H9 (cell line): Measurements from ENCODE around the gene CLEC4G. TPM values are rescaled to one million over a fixed set of nuclear protein-coding genes. Genes with fewer than 3 reads are reported as not detected.

ENCODE experiments used
- DNase-seq: peaks from one replicate; pipeline ENCODE4 v3.0.0-alpha.2; 2017
- H2AFZ ChIP-seq: one replicate; pipeline ENCODE4 v1.6.1; 2013; ENCODE audit warnings: mild to moderate bottlenecking, low read length, control low read depth, moderate library complexity
- H2AK5ac ChIP-seq: 2 replicates; pipeline ENCODE4 v1.6.1; 2013; ENCODE audit warnings: low read length, control low read depth, mixed read lengths; ENCODE audit not compliant: insufficient read length
- H2BK120ac ChIP-seq: one replicate; pipeline ENCODE4 v1.6.1; 2013; ENCODE audit warnings: low read depth, mild to moderate bottlenecking, low read length, control low read depth, inconsistent platforms; ENCODE audit not compliant: poor library complexity, severe bottlenecking
- H2BK12ac ChIP-seq: 2 replicates; pipeline ENCODE4 v1.6.1; 2013; ENCODE audit warnings: low read length, control low read depth, mixed read lengths, low read depth; ENCODE audit not compliant: insufficient read length
- H2BK15ac ChIP-seq: 2 replicates; pipeline ENCODE4 v1.6.1; 2013; ENCODE audit warnings: low read depth, low read length, control low read depth
- H2BK20ac ChIP-seq: one replicate; pipeline ENCODE4 v1.6.1; 2013; ENCODE audit warnings: low read depth, mild to moderate bottlenecking, low read length, control low read depth, inconsistent platforms; ENCODE audit not compliant: poor library complexity, severe bottlenecking
- H2BK5ac ChIP-seq: 2 replicates; pipeline ENCODE4 v1.6.1; 2013; ENCODE audit warnings: low read length, control low read depth, mixed read lengths; ENCODE audit not compliant: insufficient read length
- H3K14ac ChIP-seq: 2 replicates; pipeline ENCODE4 v1.6.1; 2013; ENCODE audit warnings: low read length, control low read depth; ENCODE audit not compliant: insufficient read depth
- H3K18ac ChIP-seq: 2 replicates; pipeline ENCODE4 v1.6.1; 2013; ENCODE audit warnings: low read depth, mild to moderate bottlenecking, mixed read lengths, low read length, control low read depth; ENCODE audit not compliant: insufficient read length
- H3K23ac ChIP-seq: 2 replicates; pipeline ENCODE4 v1.6.1; 2013; ENCODE audit warnings: low read length, control low read depth, mixed read lengths, low read depth; ENCODE audit not compliant: insufficient read length
- H3K23me2 ChIP-seq: 2 replicates; pipeline ENCODE4 v1.6.1; 2013; ENCODE audit warnings: low read depth, mild to moderate bottlenecking, mixed read lengths, low read length, control low read depth; ENCODE audit not compliant: insufficient read length, poor library complexity, severe bottlenecking
- H3K27ac ChIP-seq: 2 replicates; pipeline ENCODE4 v1.5.1; 2013; ENCODE audit warnings: low read length, control low read depth, mixed read lengths, low read depth; ENCODE audit not compliant: insufficient read length
- H3K27me3 ChIP-seq: 2 replicates; pipeline ENCODE4 v1.6.1; 2013; ENCODE audit warnings: low read length, control low read depth, inconsistent platforms; ENCODE audit not compliant: insufficient read depth
- H3K4ac ChIP-seq: 2 replicates; pipeline ENCODE4 v1.6.1; 2013; ENCODE audit warnings: low read depth, mild to moderate bottlenecking, control low read depth, inconsistent platforms, low read length, moderate library complexity
- H3K4me1 ChIP-seq: 2 replicates; pipeline ENCODE4 v1.6.1; 2013; ENCODE audit warnings: low read length, control low read depth, inconsistent platforms; ENCODE audit not compliant: insufficient read depth
- H3K4me2 ChIP-seq: 2 replicates; pipeline ENCODE4 v1.6.1; 2013; ENCODE audit warnings: low read length, control low read depth, mixed read lengths; ENCODE audit not compliant: insufficient read length, insufficient read depth
- H3K56ac ChIP-seq: 2 replicates; pipeline ENCODE4 v1.6.1; 2013; ENCODE audit warnings: low read depth, mild to moderate bottlenecking, mixed read lengths, low read length, control low read depth; ENCODE audit not compliant: insufficient read length
- H3K79me1 ChIP-seq: 2 replicates; pipeline ENCODE4 v1.6.1; 2013; ENCODE audit warnings: low read depth, mild to moderate bottlenecking, moderate library complexity, low read length, control low read depth, inconsistent platforms; ENCODE audit not compliant: insufficient read depth, poor library complexity, severe bottlenecking
- H3K79me2 ChIP-seq: 2 replicates; pipeline ENCODE4 v1.6.1; 2013; ENCODE audit warnings: low read length, control low read depth, inconsistent platforms; ENCODE audit not compliant: insufficient read depth
- H3K9ac ChIP-seq: 2 replicates; pipeline ENCODE4 v1.6.1; 2013; ENCODE audit warnings: low read length, control low read depth, mixed read lengths; ENCODE audit not compliant: insufficient read length; ENCODE audit errors: extremely low read depth
- H3K9me3 ChIP-seq: one replicate; pipeline ENCODE4 v1.6.1; 2013; ENCODE audit warnings: low read depth, low read length, inconsistent platforms; ENCODE audit not compliant: control insufficient read depth
- H3T11ph ChIP-seq: one replicate; pipeline ENCODE4 v1.6.1; 2013; ENCODE audit warnings: mild to moderate bottlenecking, low read length, control low read depth, inconsistent platforms
- H4K20me1 ChIP-seq: one replicate; pipeline ENCODE4 v1.6.1; 2013; ENCODE audit not compliant: control insufficient read depth, insufficient read length, insufficient read depth
- H4K5ac ChIP-seq: 2 replicates; pipeline ENCODE4 v1.6.1; 2013; ENCODE audit warnings: low read depth, mild to moderate bottlenecking, mixed read lengths, low read length, control low read depth; ENCODE audit not compliant: insufficient read length
- H4K8ac ChIP-seq: replicated peaks from 2 replicates; pipeline ENCODE4 v1.6.1; 2013; ENCODE audit warnings: low read length, control low read depth, mixed read lengths, low read depth; ENCODE audit not compliant: insufficient read length
- H4K91ac ChIP-seq: 2 replicates; pipeline ENCODE4 v1.6.1; 2013; ENCODE audit warnings: low read depth, mild to moderate bottlenecking, moderate library complexity, mixed read lengths, low read length, control low read depth; ENCODE audit not compliant: insufficient read length
- H3K27ac Mint-ChIP-seq, 3 experiments: 2 replicates in 2 of 3; 3 replicates in 1 of 3; pipeline ENCODE4 v1.8.0; 2020 to 2021; ENCODE audit warnings: mixed read lengths in 3 of 3, mild to moderate bottlenecking in 1 of 3, moderate library complexity in 1 of 3
- H3K27me3 Mint-ChIP-seq: 2 replicates; pipeline ENCODE4 v1.8.0; 2021; ENCODE audit warnings: low read depth, mild to moderate bottlenecking, moderate library complexity, mixed read lengths
- H3K36me3 Mint-ChIP-seq, 3 experiments: 2 replicates in 2 of 3; 3 replicates in 1 of 3; pipeline ENCODE4 v1.8.0; 2020 to 2021; ENCODE audit warnings: low read depth in 3 of 3, mixed read lengths in 3 of 3; ENCODE audit not compliant: insufficient read depth in 1 of 3
- H3K4me1 Mint-ChIP-seq, 2 experiments: 2 replicates each; pipeline ENCODE4 v1.8.0; 2020; ENCODE audit warnings: mixed read lengths in 2 of 2
- H3K4me3 Mint-ChIP-seq, 2 experiments: 2 replicates in 1 of 2; 3 replicates in 1 of 2; pipeline ENCODE4 v1.8.0; 2020 to 2021; ENCODE audit warnings: mild to moderate bottlenecking in 2 of 2, mixed read lengths in 2 of 2, moderate library complexity in 1 of 2
- H3K9me3 Mint-ChIP-seq, 2 experiments: 2 replicates in 1 of 2; 3 replicates in 1 of 2; pipeline ENCODE4 v1.8.0; 2020; ENCODE audit warnings: mild to moderate bottlenecking in 2 of 2, mixed read lengths in 2 of 2, moderate library complexity in 1 of 2
- WGBS: extraction: QIAGEN DNeasy Blood & Tissue Kit; methylation state at CpG from one replicate; pipeline ENCODE4 v1.1.7; 2013; ENCODE audit warnings: missing lambda C conversion rate, low lambda C conversion rate, mixed read lengths; ENCODE audit not compliant: insufficient read length; ENCODE audit errors: extremely low coverage; 5-methylcytosine and 5-hydroxymethylcytosine counted together
- total RNA-seq: library from RNA; stranded (reverse); gene quantifications from 2 replicates; pipeline ENCODE4 v1.2.1, GENCODE V29; 2021
- TF ChIP-seq, protein P1 (sequence below): fragments of 200-600 bp; sonication (generic); conservative IDR thresholded peaks from 3 replicates; pipeline ENCODE4 v1.8.0; 2021; ENCODE audit warnings: antibody characterized with exemption, mild to moderate bottlenecking

The CLEC4G gene
- total RNA-seq, 1 experiment from 2014 or later = not detected

- Mint-ChIP-seq H3K36me3 (no peaks in the 10 kb centered on the region), H3K27ac (no peak overlapping the region), H3K9me3 (no peaks in the 10 kb centered on the region; a peak in 1 of 5 replicates), H3K27me3 (peaks cover 81% of the 10 kb centered on the region), H3K4me1 (peaks cover 4 to 7% of the 10 kb centered on the region in 2 experiments), H3K4me3 (no peak overlapping the region)
- no peak overlapping the region for H3K4ac ChIP-seq
- H3K23me2 ChIP-seq = no peaks in the 10 kb centered on the region
- H3K14ac ChIP-seq = no peak overlapping the region
- no peak overlapping the region for H3T11ph ChIP-seq
- no peak overlapping the region for H3K18ac ChIP-seq
- no CpG with 5 or more reads among the region's 1 CpG for WGBS
- H2AFZ ChIP-seq = no peak overlapping the region
- H2BK120ac ChIP-seq = no peak overlapping the region
- H4K8ac ChIP-seq = no peak overlapping the region
- H3K27me3 ChIP-seq = no peaks in the 10 kb centered on the region; the same call in 1 of the 2 replicates
- no peak overlapping the region for H3K56ac ChIP-seq
- no peaks in the 10 kb centered on the region for H3K9me3 ChIP-seq
- H2AK5ac ChIP-seq = no peak overlapping the region
- no peaks in the 10 kb centered on the region for H3K79me2 ChIP-seq
- no peak overlapping the region for H3K23ac ChIP-seq
- no peaks in the 10 kb centered on the region for H3K79me1 ChIP-seq
- H4K91ac ChIP-seq = no peak overlapping the region
- no peak overlapping the region for H2BK5ac ChIP-seq
- no peak overlapping the region for H2BK20ac ChIP-seq
- H4K20me1 ChIP-seq = no peaks in the 10 kb centered on the region
- no peak overlapping the region for H3K4me2 ChIP-seq
- H3K9ac ChIP-seq = no peak overlapping the region
- no peak overlapping the region for H3K27ac ChIP-seq
- no peak overlapping the region for H2BK12ac ChIP-seq
- no peak overlapping the region for H4K5ac ChIP-seq
- H3K4me1 ChIP-seq = no peaks in the 10 kb centered on the region; the same call in 1 of the 2 replicates
- TF ChIP-seq, protein P1, sequence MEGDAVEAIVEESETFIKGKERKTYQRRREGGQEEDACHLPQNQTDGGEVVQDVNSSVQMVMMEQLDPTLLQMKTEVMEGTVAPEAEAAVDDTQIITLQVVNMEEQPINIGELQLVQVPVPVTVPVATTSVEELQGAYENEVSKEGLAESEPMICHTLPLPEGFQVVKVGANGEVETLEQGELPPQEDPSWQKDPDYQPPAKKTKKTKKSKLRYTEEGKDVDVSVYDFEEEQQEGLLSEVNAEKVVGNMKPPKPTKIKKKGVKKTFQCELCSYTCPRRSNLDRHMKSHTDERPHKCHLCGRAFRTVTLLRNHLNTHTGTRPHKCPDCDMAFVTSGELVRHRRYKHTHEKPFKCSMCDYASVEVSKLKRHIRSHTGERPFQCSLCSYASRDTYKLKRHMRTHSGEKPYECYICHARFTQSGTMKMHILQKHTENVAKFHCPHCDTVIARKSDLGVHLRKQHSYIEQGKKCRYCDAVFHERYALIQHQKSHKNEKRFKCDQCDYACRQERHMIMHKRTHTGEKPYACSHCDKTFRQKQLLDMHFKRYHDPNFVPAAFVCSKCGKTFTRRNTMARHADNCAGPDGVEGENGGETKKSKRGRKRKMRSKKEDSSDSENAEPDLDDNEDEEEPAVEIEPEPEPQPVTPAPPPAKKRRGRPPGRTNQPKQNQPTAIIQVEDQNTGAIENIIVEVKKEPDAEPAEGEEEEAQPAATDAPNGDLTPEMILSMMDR = no peak
- no peak for DNase-seq
- no peak overlapping the region for H2BK15ac ChIP-seq
Observed at GRCh38 chr19:7736148-7736547, 4.2 kb upstream of the CLEC4G start.
